SK-N-SH treated with all-trans-retinoic acid at 6 μM for 48 hours (cell line): Measurements from ENCODE around the gene SEPTIN7.

ENCODE experiments used
- OSR1 ChIP-seq: fragments of 250-450 bp; sonication (Bioruptor Pico); IDR thresholded peaks from 2 replicates; pipeline ENCODE4 v1.8.0; 2022; ENCODE audit warnings: moderate library complexity, mild to moderate bottlenecking, inconsistent platforms
- TOX ChIP-seq: fragments of 250-450 bp; sonication (Bioruptor Pico); IDR thresholded peaks from 2 replicates; pipeline ENCODE4 v1.8.0; 2021; ENCODE audit warnings: mild to moderate bottlenecking, moderate library complexity, borderline replicate concordance
- ZC3H10 ChIP-seq: fragments of 250-450 bp; sonication (Bioruptor Pico); IDR thresholded peaks from 2 replicates; pipeline ENCODE4 v1.5.1; 2021; ENCODE audit warnings: mild to moderate bottlenecking, moderate library complexity
- ZFP30 ChIP-seq: fragments of 450-650 bp; formaldehyde crosslinking; IDR thresholded peaks from 2 replicates; pipeline ENCODE4 v1.5.0; 2022; ENCODE audit warnings: mild to moderate bottlenecking, moderate library complexity
- TF ChIP-seq, protein P1 (sequence below): fragments of 250-450 bp; sonication (Bioruptor Pico); IDR thresholded peaks from 2 replicates; pipeline ENCODE4 v1.5.1; 2020; ENCODE audit warnings: low read depth, mild to moderate bottlenecking, moderate library complexity
- TF ChIP-seq, protein P2 (sequence below): fragments of 250-450 bp; sonication (Bioruptor Pico); IDR thresholded peaks from 2 replicates; pipeline ENCODE4 v1.8.0; 2020; ENCODE audit warnings: mild to moderate bottlenecking, moderate library complexity, borderline replicate concordance

DNA sequence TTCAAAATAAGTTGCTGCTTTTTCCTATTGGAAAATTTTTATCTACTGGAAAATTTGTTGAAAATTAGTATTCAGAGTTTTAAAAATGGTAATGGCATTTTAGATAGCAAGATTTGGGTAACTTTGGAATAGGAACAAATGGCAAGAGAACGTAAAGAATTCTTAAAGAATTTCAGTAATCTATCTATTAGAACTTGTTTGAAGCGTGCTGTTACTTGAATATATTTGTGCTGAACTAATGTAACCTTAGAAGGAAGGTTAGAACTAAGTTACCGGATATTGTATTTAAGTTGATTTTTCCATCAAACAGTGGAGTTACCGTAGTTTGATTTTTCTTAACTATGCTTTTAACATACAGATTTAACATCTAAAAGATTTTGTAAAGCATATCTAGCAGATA lies 25.9 kb downstream of the SEPTIN7 start:
- TF ChIP-seq, protein P1, sequence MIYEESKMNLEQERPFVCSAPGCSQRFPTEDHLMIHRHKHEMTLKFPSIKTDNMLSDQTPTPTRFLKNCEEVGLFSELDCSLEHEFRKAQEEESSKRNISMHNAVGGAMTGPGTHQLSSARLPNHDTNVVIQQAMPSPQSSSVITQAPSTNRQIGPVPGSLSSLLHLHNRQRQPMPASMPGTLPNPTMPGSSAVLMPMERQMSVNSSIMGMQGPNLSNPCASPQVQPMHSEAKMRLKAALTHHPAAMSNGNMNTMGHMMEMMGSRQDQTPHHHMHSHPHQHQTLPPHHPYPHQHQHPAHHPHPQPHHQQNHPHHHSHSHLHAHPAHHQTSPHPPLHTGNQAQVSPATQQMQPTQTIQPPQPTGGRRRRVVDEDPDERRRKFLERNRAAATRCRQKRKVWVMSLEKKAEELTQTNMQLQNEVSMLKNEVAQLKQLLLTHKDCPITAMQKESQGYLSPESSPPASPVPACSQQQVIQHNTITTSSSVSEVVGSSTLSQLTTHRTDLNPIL (CRISPR knock-in tag): no peak
- TF ChIP-seq, protein P2, sequence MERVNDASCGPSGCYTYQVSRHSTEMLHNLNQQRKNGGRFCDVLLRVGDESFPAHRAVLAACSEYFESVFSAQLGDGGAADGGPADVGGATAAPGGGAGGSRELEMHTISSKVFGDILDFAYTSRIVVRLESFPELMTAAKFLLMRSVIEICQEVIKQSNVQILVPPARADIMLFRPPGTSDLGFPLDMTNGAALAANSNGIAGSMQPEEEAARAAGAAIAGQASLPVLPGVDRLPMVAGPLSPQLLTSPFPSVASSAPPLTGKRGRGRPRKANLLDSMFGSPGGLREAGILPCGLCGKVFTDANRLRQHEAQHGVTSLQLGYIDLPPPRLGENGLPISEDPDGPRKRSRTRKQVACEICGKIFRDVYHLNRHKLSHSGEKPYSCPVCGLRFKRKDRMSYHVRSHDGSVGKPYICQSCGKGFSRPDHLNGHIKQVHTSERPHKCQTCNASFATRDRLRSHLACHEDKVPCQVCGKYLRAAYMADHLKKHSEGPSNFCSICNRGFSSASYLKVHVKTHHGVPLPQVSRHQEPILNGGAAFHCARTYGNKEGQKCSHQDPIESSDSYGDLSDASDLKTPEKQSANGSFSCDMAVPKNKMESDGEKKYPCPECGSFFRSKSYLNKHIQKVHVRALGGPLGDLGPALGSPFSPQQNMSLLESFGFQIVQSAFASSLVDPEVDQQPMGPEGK: no peak
- TF ChIP-seq OSR1 (CRISPR knock-in tag): no peak
- TF ChIP-seq ZFP30 (CRISPR knock-in tag): no peak
- TF ChIP-seq ZC3H10 (CRISPR knock-in tag): no peak
- no peak for TF ChIP-seq TOX (CRISPR knock-in tag)
